ENCODE results near the gene SLC2A6.

The SLC2A6 gene

GRCh38 chr9:133515615-133516255 is 36.8 kb upstream of the SLC2A6 start:
- no peak for DNase-seq

GRCh38 chr9:133515240-133515610 is 36.3 kb upstream of the SLC2A6 start:
- DNase-seq = no peak

GRCh38 chr9:133514460-133515239 is 35.8 kb upstream of the SLC2A6 start:
- peak; percentile 18 for DNase-seq

- DNase-seq = peak; percentile 56
Measured at GRCh38 chr9:133513214-133514100, 34.6 kb upstream of the SLC2A6 start.

GRCh38 chr9:133512253-133513213 is 33.6 kb upstream of the SLC2A6 start:
- no peak for DNase-seq

- DNase-seq = no peak
Measured at GRCh38 chr9:133511607-133512006, 32.7 kb upstream of the SLC2A6 start.

- no peak for DNase-seq
Measured at GRCh38 chr9:133510926-133511505, 32.1 kb upstream of the SLC2A6 start.

GRCh38 chr9:133509179-133510083 is 30.5 kb upstream of the SLC2A6 start:
- peak; percentile 98 for DNase-seq

GRCh38 chr9:133508046-133508445 is 29.1 kb upstream of the SLC2A6 start:
- no peak for DNase-seq

- no peak for DNase-seq
Measured at GRCh38 chr9:133507246-133507965, 28.5 kb upstream of the SLC2A6 start.

GRCh38 chr9:133506653-133507038 is 27.7 kb upstream of the SLC2A6 start:
- peak; percentile 17 for DNase-seq

- no peak for DNase-seq
Measured at GRCh38 chr9:133505901-133506652, 27.2 kb upstream of the SLC2A6 start.

- DNase-seq = no peak
Measured at GRCh38 chr9:133505186-133505830, 26.4 kb upstream of the SLC2A6 start.

- no peak for DNase-seq
Measured at GRCh38 chr9:133502112-133502511, 23.2 kb upstream of the SLC2A6 start.

- DNase-seq = no peak
Measured at GRCh38 chr9:133499892-133500270, 21.0 kb upstream of the SLC2A6 start.

GRCh38 chr9:133499132-133499891 is 20.4 kb upstream of the SLC2A6 start:
- DNase-seq = no peak

GRCh38 chr9:133496861-133497842 is 18.3 kb upstream of the SLC2A6 start:
- DNase-seq = no peak

All from NCI-H510A treated with DMSO at 0.1 percent for 48 hours (cell line).